VCaP (cell line): Measurements from ENCODE around the gene TMEM45B.

Experiments
- H3K27ac ChIP-seq: fragments of 450-650 bp; 2 replicates; pipeline ENCODE4 v1.5.1; 2017
- CTCF ChIP-seq: fragments of 450-650 bp; conservative IDR thresholded peaks from 2 replicates; pipeline ENCODE4 v1.5.1; 2017; ENCODE audit warnings: mild to moderate bottlenecking, moderate library complexity

The TMEM45B gene

GRCh38 chr11:129853518-129854231 lies 38.0 kb downstream of the TMEM45B start:
- TF ChIP-seq CTCF: no peak
- peak overlapping the region; percentile 92 for H3K27ac ChIP-seq

- no peak for TF ChIP-seq CTCF
- peak overlapping the region; percentile 92 for H3K27ac ChIP-seq
Observed at GRCh38 chr11:129854232-129854805, 38.7 kb downstream of the TMEM45B start.

GRCh38 chr11:129855086-129855485 lies 39.4 kb downstream of the TMEM45B start:
- H3K27ac ChIP-seq: peak overlapping the region; percentile 92
- TF ChIP-seq CTCF: no peak

GRCh38 chr11:129856036-129856435 lies 40.4 kb downstream of the TMEM45B start:
- peak overlapping the region; percentile 92 for H3K27ac ChIP-seq
- no peak for TF ChIP-seq CTCF

- TF ChIP-seq CTCF: no peak
Observed at GRCh38 chr11:129861702-129862522, 46.3 kb downstream of the TMEM45B start.

GRCh38 chr11:129864811-129865210 lies 49.2 kb downstream of the TMEM45B start:
- no peak for TF ChIP-seq CTCF
- peak overlapping the region; percentile 92 for H3K27ac ChIP-seq

More at GRCh38 chr11:129861702-129862522, 46.3 kb downstream of the TMEM45B start:
- peak overlapping the region; percentile 92 for H3K27ac ChIP-seq

GRCh38 chr11:129865701-129866100 lies 50.1 kb downstream of the TMEM45B start:
- peak overlapping the region; percentile 92 for H3K27ac ChIP-seq
- TF ChIP-seq CTCF: no peak
